Measurements from ENCODE around the gene FMN2. TPM values are rescaled to one million over a fixed set of nuclear protein-coding genes. Genes with fewer than 3 reads are reported as not detected.

The FMN2 gene
- total RNA-seq, 1 experiment from 2014 or later, result 5.3 TPM

DNA sequence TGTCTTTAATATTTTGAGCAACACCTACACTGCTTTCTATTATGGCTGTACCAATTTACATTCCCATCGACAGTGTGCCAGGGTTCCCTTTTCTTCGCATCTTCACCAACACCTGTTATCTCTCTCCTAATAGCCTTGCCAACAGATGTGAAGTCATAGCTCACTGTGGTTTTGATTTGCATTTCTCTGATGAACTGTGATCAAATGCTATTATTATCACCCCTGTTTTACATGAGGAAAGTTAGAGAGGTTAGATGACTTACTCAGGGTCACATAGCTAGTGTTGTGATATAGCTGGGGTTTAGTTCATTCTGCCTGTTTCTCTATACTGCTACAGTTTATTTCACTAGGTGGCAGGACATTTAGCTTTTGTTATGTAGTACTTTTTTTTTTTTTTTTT lies 204.1 kb downstream of the FMN2 start:
- no peak overlapping the region for H3K4me3 Mint-ChIP-seq (ENCODE audit: unreplicated experiment)
- H3K27ac Mint-ChIP-seq (ENCODE audit: low read depth, unreplicated experiment), result no peak overlapping the region
- intact Hi-C loops (cut with micrococcal nuclease), result no loop called here
- no TSS peak for BruUV-seq (replicated peaks)
- no peaks in the 10 kb centered on the region for H3K27me3 Mint-ChIP-seq (ENCODE audit: insufficient read depth, unreplicated experiment)
- ChIA-PET CTCF (interaction anchor here (0.6 to 1.2 kb wide), 9 partner anchors 15 to 316 kb away, joined by 3 to 5 read pairs (median 4); partner anchors contain the start of gene GREM2), POLR2A (interaction anchor here (0.7 kb wide), 1 partner anchor 9 kb away, joined by 3 read pairs; no protein-coding TSS in a partner anchor)
- TF ChIP-seq, protein P1, sequence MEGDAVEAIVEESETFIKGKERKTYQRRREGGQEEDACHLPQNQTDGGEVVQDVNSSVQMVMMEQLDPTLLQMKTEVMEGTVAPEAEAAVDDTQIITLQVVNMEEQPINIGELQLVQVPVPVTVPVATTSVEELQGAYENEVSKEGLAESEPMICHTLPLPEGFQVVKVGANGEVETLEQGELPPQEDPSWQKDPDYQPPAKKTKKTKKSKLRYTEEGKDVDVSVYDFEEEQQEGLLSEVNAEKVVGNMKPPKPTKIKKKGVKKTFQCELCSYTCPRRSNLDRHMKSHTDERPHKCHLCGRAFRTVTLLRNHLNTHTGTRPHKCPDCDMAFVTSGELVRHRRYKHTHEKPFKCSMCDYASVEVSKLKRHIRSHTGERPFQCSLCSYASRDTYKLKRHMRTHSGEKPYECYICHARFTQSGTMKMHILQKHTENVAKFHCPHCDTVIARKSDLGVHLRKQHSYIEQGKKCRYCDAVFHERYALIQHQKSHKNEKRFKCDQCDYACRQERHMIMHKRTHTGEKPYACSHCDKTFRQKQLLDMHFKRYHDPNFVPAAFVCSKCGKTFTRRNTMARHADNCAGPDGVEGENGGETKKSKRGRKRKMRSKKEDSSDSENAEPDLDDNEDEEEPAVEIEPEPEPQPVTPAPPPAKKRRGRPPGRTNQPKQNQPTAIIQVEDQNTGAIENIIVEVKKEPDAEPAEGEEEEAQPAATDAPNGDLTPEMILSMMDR (IDR thresholded peaks at IDR 0.05; ENCODE audit: unreplicated experiment), result no peak
- H3K36me3 Mint-ChIP-seq (ENCODE audit: insufficient read depth, unreplicated experiment), result no peaks in the 10 kb centered on the region
- DNase-seq (ENCODE audit: unreplicated experiment), result no peak
- peaks cover 14% of the 10 kb centered on the region for H3K4me1 Mint-ChIP-seq (ENCODE audit: insufficient read depth, unreplicated experiment)
- H3K9me3 Mint-ChIP-seq (ENCODE audit: unreplicated experiment), result no peaks in the 10 kb centered on the region

DNA sequence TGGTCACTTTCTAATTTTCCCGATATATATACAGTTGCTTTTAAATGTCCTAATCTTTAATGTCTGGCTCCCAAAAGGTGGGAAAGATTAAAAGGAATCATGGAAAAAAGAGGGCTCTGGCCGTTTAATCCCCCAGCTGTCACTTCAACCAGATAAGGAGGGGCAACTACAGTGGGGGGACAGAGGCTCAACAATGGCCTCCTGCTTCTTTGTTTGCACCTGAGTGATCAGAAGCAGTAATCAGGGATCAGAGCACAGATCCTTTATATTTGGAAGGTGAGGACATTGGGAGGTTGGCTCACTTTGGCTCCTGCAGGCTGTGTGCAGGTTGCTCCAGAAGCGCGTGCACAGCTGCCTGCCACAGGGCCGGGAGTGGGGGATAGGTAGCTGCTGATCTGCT lies 212.8 kb downstream of the FMN2 start:
- Mint-ChIP-seq H3K27me3 (ENCODE audit: insufficient read depth, unreplicated experiment) (no peaks in the 10 kb centered on the region), H3K36me3 (ENCODE audit: insufficient read depth, unreplicated experiment) (no peaks in the 10 kb centered on the region), H3K9me3 (ENCODE audit: unreplicated experiment) (peaks cover 25% of the 10 kb centered on the region), H3K4me3 (ENCODE audit: unreplicated experiment) (no peak overlapping the region), H3K4me1 (ENCODE audit: insufficient read depth, unreplicated experiment) (peaks cover 8% of the 10 kb centered on the region), H3K27ac (ENCODE audit: low read depth, unreplicated experiment) (no peak overlapping the region)
- intact Hi-C loops (cut with micrococcal nuclease), result no loop called here
- no peak for DNase-seq (ENCODE audit: unreplicated experiment)
- ChIA-PET CTCF (interaction anchor here (0.8 kb wide), 1 partner anchor 10 kb away, joined by 3 read pairs; no protein-coding TSS in a partner anchor), POLR2A (no interaction called here)
- TF ChIP-seq, protein P1 (IDR thresholded peaks at IDR 0.05; ENCODE audit: unreplicated experiment), result no peak
- BruUV-seq (replicated peaks), result no TSS peak

DNA sequence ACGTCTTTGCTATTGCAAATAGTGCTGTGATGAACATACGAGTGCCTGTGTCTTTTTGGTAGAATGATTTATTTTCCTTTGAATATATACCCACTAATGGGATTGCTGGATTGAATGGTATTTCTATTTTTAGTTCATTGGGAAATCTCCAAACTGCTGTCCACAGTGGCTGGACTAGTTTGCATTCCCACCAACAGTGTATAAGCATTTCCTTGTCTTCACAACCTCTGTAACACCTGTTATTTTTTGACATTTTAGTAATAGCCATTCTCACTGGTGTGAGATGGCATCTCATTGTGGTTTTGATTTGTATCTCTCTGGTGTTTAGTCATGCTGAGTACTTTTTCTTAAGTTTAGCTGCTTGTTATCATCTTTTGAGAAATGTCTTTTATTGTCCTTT lies 215.0 kb downstream of the FMN2 start:
- Mint-ChIP-seq H3K9me3 (ENCODE audit: unreplicated experiment) (peaks cover 25% of the 10 kb centered on the region), H3K27ac (ENCODE audit: low read depth, unreplicated experiment) (no peak overlapping the region), H3K27me3 (ENCODE audit: insufficient read depth, unreplicated experiment) (no peaks in the 10 kb centered on the region), H3K4me3 (ENCODE audit: unreplicated experiment) (no peak overlapping the region), H3K36me3 (ENCODE audit: insufficient read depth, unreplicated experiment) (no peaks in the 10 kb centered on the region), H3K4me1 (ENCODE audit: insufficient read depth, unreplicated experiment) (peaks cover 21% of the 10 kb centered on the region)
- ChIA-PET POLR2A (no interaction called here), CTCF (no interaction called here)
- BruUV-seq (replicated peaks), result no TSS peak
- TF ChIP-seq, protein P1 (IDR thresholded peaks at IDR 0.05; ENCODE audit: unreplicated experiment), result no peak
- no peak for DNase-seq (ENCODE audit: unreplicated experiment)
- intact Hi-C loops (cut with micrococcal nuclease), result no loop called here

DNA sequence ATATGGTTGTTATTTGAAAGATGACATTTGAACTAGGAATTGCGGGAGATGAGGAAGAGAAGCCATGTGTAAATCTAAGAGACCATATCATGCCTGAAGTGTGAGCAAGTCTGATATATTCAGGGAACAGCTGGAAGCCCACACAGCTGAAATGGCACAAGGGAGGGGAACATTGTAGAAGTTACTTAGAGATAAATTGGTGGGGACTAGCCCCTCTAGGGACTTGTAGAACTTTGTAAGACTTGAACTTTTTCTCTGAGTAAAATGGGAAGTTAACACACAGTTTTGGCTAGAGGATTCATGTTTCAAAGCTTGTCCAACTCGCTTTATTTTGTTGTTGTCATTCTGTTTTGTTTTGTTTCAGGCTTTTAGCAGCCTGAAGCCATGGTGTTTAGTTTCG lies 216.4 kb downstream of the FMN2 start:
- peaks cover 34% of the 10 kb centered on the region for H3K4me1 Mint-ChIP-seq (ENCODE audit: insufficient read depth, unreplicated experiment)
- no TSS peak for BruUV-seq (replicated peaks)
- H3K9me3 Mint-ChIP-seq (ENCODE audit: unreplicated experiment), result peaks cover 23% of the 10 kb centered on the region
- peak overlapping the region; percentile 63 for H3K27ac Mint-ChIP-seq (ENCODE audit: low read depth, unreplicated experiment)
- ChIA-PET POLR2A (interaction anchor here (0.7 kb wide), 2 partner anchors 22 to 34 kb away, joined by 3 read pairs; no protein-coding TSS in a partner anchor), CTCF (interaction anchor here (1.1 kb wide), 1 partner anchor 301 kb away, joined by 4 read pairs; no protein-coding TSS in a partner anchor)
- no peak overlapping the region for H3K4me3 Mint-ChIP-seq (ENCODE audit: unreplicated experiment)
- intact Hi-C loops (cut with micrococcal nuclease), result no loop called here
- no peaks in the 10 kb centered on the region for H3K27me3 Mint-ChIP-seq (ENCODE audit: insufficient read depth, unreplicated experiment)
- TF ChIP-seq, protein P1 (IDR thresholded peaks at IDR 0.05; ENCODE audit: unreplicated experiment), result no peak
- DNase-seq (ENCODE audit: unreplicated experiment), result no peak
- H3K36me3 Mint-ChIP-seq (ENCODE audit: insufficient read depth, unreplicated experiment), result no peaks in the 10 kb centered on the region
